Measurements from ENCODE around the gene DBNL.
A peak's percentile ranks its signal among the peaks of the same experiment; 100 is the strongest.

Gene DBNL

GRCh38 chr7:44081266-44081748 is 36.8 kb downstream of the DBNL start:
- Histone ChIP-seq H3K4me2 (ENCODE audit: low read length) (peak overlapping the region; percentile 90), H2AFZ (ENCODE audit: low read depth, low read length) (no peak overlapping the region), H3K4me1 (ENCODE audit: low read length) (peaks cover 13% of the 10 kb centered on the region), H4K20me1 (ENCODE audit: insufficient read depth, low read length) (no peaks in the 10 kb centered on the region), H3K36me3 (replicated peaks; ENCODE audit: low read depth, low read length) (peaks cover 43% of the 10 kb centered on the region), H3K27me3 (ENCODE audit: low read depth, low read length) (no peaks in the 10 kb centered on the region), H3K79me2 (ENCODE audit: low read length) (peaks cover 20% of the 10 kb centered on the region), H3K9ac (ENCODE audit: low read length) (peak overlapping the region; percentile 97), H3K4me3 (ENCODE audit: low read length) (peak overlapping the region; percentile 99), H3K9me3 (ENCODE audit: insufficient read depth, low read length) (no peaks in the 10 kb centered on the region), H3K27ac (ENCODE audit: low read length) (peak overlapping the region; percentile 86)
- TF ChIP-seq CTCF (IDR thresholded peaks at IDR 0.05; ENCODE audit: low read depth, low read length) (no peak), EZH2phosphoT487 (IDR thresholded peaks at IDR 0.05; ENCODE audit: low read depth) (no peak)

- no peaks in the 10 kb centered on the region for H3K27me3 ChIP-seq (ENCODE audit: low read depth, low read length)
- H3K79me2 ChIP-seq (ENCODE audit: low read length): peaks cover 20% of the 10 kb centered on the region
- peaks cover 13% of the 10 kb centered on the region for H3K4me1 ChIP-seq (ENCODE audit: low read length)
- H3K9me3 ChIP-seq (ENCODE audit: insufficient read depth, low read length): no peaks in the 10 kb centered on the region
- H2AFZ ChIP-seq (ENCODE audit: low read depth, low read length): peak overlapping the region; percentile 49
- TF ChIP-seq CTCF (IDR thresholded peaks at IDR 0.05; ENCODE audit: low read depth, low read length) (no peak), EZH2phosphoT487 (IDR thresholded peaks at IDR 0.05; ENCODE audit: low read depth) (no peak)
- peaks cover 34% of the 10 kb centered on the region for H3K36me3 ChIP-seq (replicated peaks; ENCODE audit: low read depth, low read length)
- H3K9ac ChIP-seq (ENCODE audit: low read length): peak overlapping the region; percentile 66
- peak overlapping the region; percentile 69 for H3K4me2 ChIP-seq (ENCODE audit: low read length)
- H3K27ac ChIP-seq (ENCODE audit: low read length): no peak overlapping the region
- H3K4me3 ChIP-seq (ENCODE audit: low read length): peak overlapping the region; percentile 76
- no peaks in the 10 kb centered on the region for H4K20me1 ChIP-seq (ENCODE audit: insufficient read depth, low read length)
These were observed 38.2 kb downstream of the DBNL start for GRCh38 chr7:44082541-44083207.

GRCh38 chr7:44083796-44084195 is 39.3 kb downstream of the DBNL start:
- H3K27ac ChIP-seq (ENCODE audit: low read length): no peak overlapping the region
- no peaks in the 10 kb centered on the region for H3K27me3 ChIP-seq (ENCODE audit: low read depth, low read length)
- H3K9me3 ChIP-seq (ENCODE audit: insufficient read depth, low read length): no peaks in the 10 kb centered on the region
- no peaks in the 10 kb centered on the region for H4K20me1 ChIP-seq (ENCODE audit: insufficient read depth, low read length)
- peaks cover 13% of the 10 kb centered on the region for H3K4me1 ChIP-seq (ENCODE audit: low read length)
- peaks cover 20% of the 10 kb centered on the region for H3K79me2 ChIP-seq (ENCODE audit: low read length)
- TF ChIP-seq EZH2phosphoT487 (IDR thresholded peaks at IDR 0.05; ENCODE audit: low read depth) (no peak), CTCF (IDR thresholded peaks at IDR 0.05; ENCODE audit: low read depth, low read length) (no peak)
- no peak overlapping the region for H3K4me3 ChIP-seq (ENCODE audit: low read length)
- no peak overlapping the region for H2AFZ ChIP-seq (ENCODE audit: low read depth, low read length)
- H3K4me2 ChIP-seq (ENCODE audit: low read length): no peak overlapping the region
- peaks cover 22% of the 10 kb centered on the region for H3K36me3 ChIP-seq (replicated peaks; ENCODE audit: low read depth, low read length)
- no peak overlapping the region for H3K9ac ChIP-seq (ENCODE audit: low read length)

- Histone ChIP-seq H3K9ac (ENCODE audit: low read length) (no peak overlapping the region), H3K4me1 (ENCODE audit: low read length) (peaks cover 13% of the 10 kb centered on the region), H3K27me3 (ENCODE audit: low read depth, low read length) (no peaks in the 10 kb centered on the region), H3K9me3 (ENCODE audit: insufficient read depth, low read length) (no peaks in the 10 kb centered on the region), H3K4me2 (ENCODE audit: low read length) (no peak overlapping the region), H2AFZ (ENCODE audit: low read depth, low read length) (no peak overlapping the region), H3K27ac (ENCODE audit: low read length) (no peak overlapping the region), H3K36me3 (replicated peaks; ENCODE audit: low read depth, low read length) (peaks cover 15% of the 10 kb centered on the region), H3K4me3 (ENCODE audit: low read length) (no peak overlapping the region), H3K79me2 (ENCODE audit: low read length) (peaks cover 20% of the 10 kb centered on the region), H4K20me1 (ENCODE audit: insufficient read depth, low read length) (no peaks in the 10 kb centered on the region)
- TF ChIP-seq CTCF (IDR thresholded peaks at IDR 0.05; ENCODE audit: low read depth, low read length): no peak
- TF ChIP-seq EZH2phosphoT487 (IDR thresholded peaks at IDR 0.05; ENCODE audit: low read depth): no peak
These were observed 40.2 kb downstream of the DBNL start for GRCh38 chr7:44084701-44085100.

Data from OCI-LY3 (cell line).